ENCODE measurements around the gene PRDM13.

Gene PRDM13

GRCh38 chr6:99573980-99574617 is 32.5 kb upstream of the PRDM13 start:
- TF ChIP-seq POU6F1 (CRISPR knock-in tag; IDR thresholded peaks at IDR 0.05; ENCODE audit: borderline replicate concordance, low read depth) (no peak), BACH2 (CRISPR knock-in tag; IDR thresholded peaks at IDR 0.05; ENCODE audit: borderline replicate concordance) (no peak), ISL1 (CRISPR knock-in tag; IDR thresholded peaks at IDR 0.05) (no peak), RARB (CRISPR knock-in tag; IDR thresholded peaks at IDR 0.05) (no peak), GLIS3 (CRISPR knock-in tag; IDR thresholded peaks at IDR 0.05) (no peak)
- ATAC-seq: no peak

DNA sequence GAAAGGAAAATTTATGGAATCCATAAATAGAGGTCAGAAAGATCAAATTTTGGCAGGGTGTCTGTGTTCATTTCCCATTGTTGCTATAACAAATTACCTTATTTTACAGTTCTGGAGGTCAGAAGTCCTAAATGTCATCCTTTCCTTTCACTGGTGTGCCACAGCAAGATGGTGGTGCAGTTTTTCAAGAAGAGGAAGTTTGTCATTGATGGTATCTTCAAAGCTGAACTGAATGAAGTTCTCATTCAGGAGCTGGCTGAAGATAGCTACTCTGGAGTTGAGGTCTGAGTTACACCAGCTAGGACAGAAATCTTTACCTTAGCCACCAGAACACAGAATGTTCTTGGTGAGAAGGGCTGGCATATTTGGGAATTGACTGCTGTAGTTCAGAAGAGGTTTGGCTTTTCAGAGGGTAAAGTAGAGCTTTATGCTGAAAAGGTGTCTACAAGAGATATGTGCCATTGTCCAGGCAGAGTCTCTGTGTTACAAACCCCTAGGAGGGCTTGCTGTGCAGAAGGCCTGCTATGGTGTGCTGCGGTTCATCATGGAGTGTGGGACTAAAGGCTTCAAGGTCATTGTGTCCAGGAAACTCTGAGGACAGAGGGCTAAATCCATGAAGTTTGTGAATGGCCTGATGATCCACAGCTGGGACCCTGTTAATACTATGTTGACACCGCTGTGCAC is 30.9 kb upstream of the PRDM13 start:
- ATAC-seq: no peak
- TF ChIP-seq OSR1 (CRISPR knock-in tag; IDR thresholded peaks at IDR 0.05): no peak
- TF ChIP-seq TOX (CRISPR knock-in tag; IDR thresholded peaks at IDR 0.05; ENCODE audit: borderline replicate concordance): no peak
- TF ChIP-seq GLIS3 (CRISPR knock-in tag; IDR thresholded peaks at IDR 0.05): no peak
- TF ChIP-seq TSHZ2 (CRISPR knock-in tag; IDR thresholded peaks at IDR 0.05): no peak
- TF ChIP-seq TCF4 (CRISPR knock-in tag; IDR thresholded peaks at IDR 0.05; ENCODE audit: borderline replicate concordance): no peak
- no peak for TF ChIP-seq ZC3H10 (CRISPR knock-in tag; IDR thresholded peaks at IDR 0.05)
- TF ChIP-seq, protein P1, sequence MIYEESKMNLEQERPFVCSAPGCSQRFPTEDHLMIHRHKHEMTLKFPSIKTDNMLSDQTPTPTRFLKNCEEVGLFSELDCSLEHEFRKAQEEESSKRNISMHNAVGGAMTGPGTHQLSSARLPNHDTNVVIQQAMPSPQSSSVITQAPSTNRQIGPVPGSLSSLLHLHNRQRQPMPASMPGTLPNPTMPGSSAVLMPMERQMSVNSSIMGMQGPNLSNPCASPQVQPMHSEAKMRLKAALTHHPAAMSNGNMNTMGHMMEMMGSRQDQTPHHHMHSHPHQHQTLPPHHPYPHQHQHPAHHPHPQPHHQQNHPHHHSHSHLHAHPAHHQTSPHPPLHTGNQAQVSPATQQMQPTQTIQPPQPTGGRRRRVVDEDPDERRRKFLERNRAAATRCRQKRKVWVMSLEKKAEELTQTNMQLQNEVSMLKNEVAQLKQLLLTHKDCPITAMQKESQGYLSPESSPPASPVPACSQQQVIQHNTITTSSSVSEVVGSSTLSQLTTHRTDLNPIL (CRISPR knock-in tag; IDR thresholded peaks at IDR 0.05; ENCODE audit: low read depth): no peak
- TF ChIP-seq CSDC2 (CRISPR knock-in tag; IDR thresholded peaks at IDR 0.05): no peak
- TF ChIP-seq, protein P2, sequence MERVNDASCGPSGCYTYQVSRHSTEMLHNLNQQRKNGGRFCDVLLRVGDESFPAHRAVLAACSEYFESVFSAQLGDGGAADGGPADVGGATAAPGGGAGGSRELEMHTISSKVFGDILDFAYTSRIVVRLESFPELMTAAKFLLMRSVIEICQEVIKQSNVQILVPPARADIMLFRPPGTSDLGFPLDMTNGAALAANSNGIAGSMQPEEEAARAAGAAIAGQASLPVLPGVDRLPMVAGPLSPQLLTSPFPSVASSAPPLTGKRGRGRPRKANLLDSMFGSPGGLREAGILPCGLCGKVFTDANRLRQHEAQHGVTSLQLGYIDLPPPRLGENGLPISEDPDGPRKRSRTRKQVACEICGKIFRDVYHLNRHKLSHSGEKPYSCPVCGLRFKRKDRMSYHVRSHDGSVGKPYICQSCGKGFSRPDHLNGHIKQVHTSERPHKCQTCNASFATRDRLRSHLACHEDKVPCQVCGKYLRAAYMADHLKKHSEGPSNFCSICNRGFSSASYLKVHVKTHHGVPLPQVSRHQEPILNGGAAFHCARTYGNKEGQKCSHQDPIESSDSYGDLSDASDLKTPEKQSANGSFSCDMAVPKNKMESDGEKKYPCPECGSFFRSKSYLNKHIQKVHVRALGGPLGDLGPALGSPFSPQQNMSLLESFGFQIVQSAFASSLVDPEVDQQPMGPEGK (CRISPR knock-in tag; IDR thresholded peaks at IDR 0.05; ENCODE audit: borderline replicate concordance): no peak
- no peak for TF ChIP-seq ZFP3 (CRISPR knock-in tag; IDR thresholded peaks at IDR 0.05)
- no peak for TF ChIP-seq SNAI2 (CRISPR knock-in tag; IDR thresholded peaks at IDR 0.05)
- TF ChIP-seq ZNF8 (CRISPR knock-in tag; IDR thresholded peaks at IDR 0.05): no peak
- no peak for TF ChIP-seq ZFP30 (CRISPR knock-in tag; IDR thresholded peaks at IDR 0.05)
- TF ChIP-seq ZNF565 (CRISPR knock-in tag; conservative IDR thresholded peaks at IDR 0.05; ENCODE audit: low read depth): no peak
- no peak for TF ChIP-seq BACH2 (CRISPR knock-in tag; IDR thresholded peaks at IDR 0.05; ENCODE audit: borderline replicate concordance)
- TF ChIP-seq, protein P3, sequence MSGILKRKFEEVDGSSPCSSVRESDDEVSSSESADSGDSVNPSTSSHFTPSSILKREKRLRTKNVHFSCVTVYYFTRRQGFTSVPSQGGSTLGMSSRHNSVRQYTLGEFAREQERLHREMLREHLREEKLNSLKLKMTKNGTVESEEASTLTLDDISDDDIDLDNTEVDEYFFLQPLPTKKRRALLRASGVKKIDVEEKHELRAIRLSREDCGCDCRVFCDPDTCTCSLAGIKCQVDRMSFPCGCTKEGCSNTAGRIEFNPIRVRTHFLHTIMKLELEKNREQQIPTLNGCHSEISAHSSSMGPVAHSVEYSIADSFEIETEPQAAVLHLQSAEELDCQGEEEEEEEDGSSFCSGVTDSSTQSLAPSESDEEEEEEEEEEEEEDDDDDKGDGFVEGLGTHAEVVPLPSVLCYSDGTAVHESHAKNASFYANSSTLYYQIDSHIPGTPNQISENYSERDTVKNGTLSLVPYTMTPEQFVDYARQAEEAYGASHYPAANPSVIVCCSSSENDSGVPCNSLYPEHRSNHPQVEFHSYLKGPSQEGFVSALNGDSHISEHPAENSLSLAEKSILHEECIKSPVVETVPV (CRISPR knock-in tag; IDR thresholded peaks at IDR 0.05): no peak
- TF ChIP-seq POU6F1 (CRISPR knock-in tag; IDR thresholded peaks at IDR 0.05; ENCODE audit: borderline replicate concordance, low read depth): no peak
- no peak for TF ChIP-seq ZNF70 (CRISPR knock-in tag; IDR thresholded peaks at IDR 0.05)
- no peak for TF ChIP-seq RARB (CRISPR knock-in tag; IDR thresholded peaks at IDR 0.05)

Data from SK-N-SH treated with all-trans-retinoic acid at 6 μM for 48 hours (cell line).